Raji (cell line): ENCODE results near the gene VSIG4.

Experiments used
- POLR2A ChIP-seq: IDR thresholded peaks from 2 replicates; pipeline ENCODE4 v1.6.1; 2011; ENCODE audit warnings: low read depth, low read length, control low read depth; ENCODE audit not compliant: insufficient read depth

VSIG4 gene

GRCh38 chrX:66036231-66036630, 3.6 kb downstream of the VSIG4 start:
- TF ChIP-seq POLR2A, result no peak

GRCh38 chrX:66035667-66036066, 4.2 kb downstream of the VSIG4 start:
- no peak for TF ChIP-seq POLR2A

- no peak for TF ChIP-seq POLR2A
Observed at GRCh38 chrX:66030505-66031317, 9.2 kb downstream of the VSIG4 start.

- no peak for TF ChIP-seq POLR2A
Observed at GRCh38 chrX:66028936-66029335, 10.9 kb downstream of the VSIG4 start.

GRCh38 chrX:66024570-66024969, 15.3 kb downstream of the VSIG4 start:
- no peak for TF ChIP-seq POLR2A

GRCh38 chrX:66024092-66024467, 15.8 kb downstream of the VSIG4 start:
- TF ChIP-seq POLR2A, result no peak

- TF ChIP-seq POLR2A, result no peak
Observed at GRCh38 chrX:66023385-66024091, 16.3 kb downstream of the VSIG4 start.

GRCh38 chrX:66022632-66023384, 17.1 kb downstream of the VSIG4 start:
- TF ChIP-seq POLR2A, result no peak

- no peak for TF ChIP-seq POLR2A
Observed at GRCh38 chrX:66021765-66022631, 17.9 kb downstream of the VSIG4 start.

- no peak for TF ChIP-seq POLR2A
Observed at GRCh38 chrX:66021401-66021764, 18.5 kb downstream of the VSIG4 start.

GRCh38 chrX:66020631-66021334, 19.1 kb downstream of the VSIG4 start:
- no peak for TF ChIP-seq POLR2A

GRCh38 chrX:66019974-66020373, 19.9 kb downstream of the VSIG4 start:
- no peak for TF ChIP-seq POLR2A

- no peak for TF ChIP-seq POLR2A
Observed at GRCh38 chrX:66019310-66019652, 20.6 kb downstream of the VSIG4 start.

GRCh38 chrX:66018585-66019309, 21.1 kb downstream of the VSIG4 start:
- TF ChIP-seq POLR2A, result no peak
